Endothelial cell of umbilical vein (primary cell): ENCODE measurements around the gene PARD3B. TPM values are rescaled to one million over a fixed set of nuclear protein-coding genes. Genes with fewer than 3 reads are reported as not detected.

Experiments
- BruUV-seq: library from RNA; stranded (reverse); fragments of 400-500 nt; replicated peaks from 2 replicates; lab custom pipeline; 2021; lab: Mats Ljungman, UMichigan
- CTCF ChIA-PET: fragments of 300-600, 350-600 bp; sonication (Branson Sonifier 250); formaldehyde crosslinking; loops from one replicate; lab custom pipeline; 2021; ENCODE audit warnings: antibody characterized with exemption, inconsistent platforms; lab: Charles Lee
- POLR2A ChIA-PET: fragments of 300-600, 350-600 bp; sonication (Branson Sonifier 250); formaldehyde crosslinking; loops from one replicate; lab custom pipeline; 2021; ENCODE audit warnings: antibody characterized with exemption, inconsistent platforms; lab: Charles Lee
- DNase-seq: peaks from one replicate; pipeline ENCODE4 v3.0.0-alpha.2; 2011; ENCODE audit warnings: low read depth, low spot score
- FAIRE-seq: peaks from 2 replicates; lab custom pipeline; 2011; peaks lifted over from hg19 to GRCh38; lab: Jason Lieb, UNC
- H2AFZ ChIP-seq: 2 replicates; pipeline ENCODE4 v1.6.0; 2012; ENCODE audit warnings: low read depth, low read length, control low read depth, inconsistent platforms
- H3K27ac ChIP-seq: 2 replicates; pipeline ENCODE4 v1.5.1; 2011; ENCODE audit warnings: low read depth, mild to moderate bottlenecking, control low read depth, low read length, moderate library complexity; ENCODE audit not compliant: insufficient read depth
- H3K27me3 ChIP-seq, 2 experiments: 2 replicates each; pipeline versions ENCODE4 v1.6.0 to v1.6.1; 2011; ENCODE audit warnings: low read length in 2 of 2, mixed read lengths in 1 of 2; ENCODE audit not compliant: control insufficient read depth in 2 of 2, insufficient read depth in 2 of 2
- H3K36me3 ChIP-seq, 2 experiments: 2 replicates in 1 of 2; 3 replicates in 1 of 2; pipeline ENCODE4 v1.5.1; 2011; ENCODE audit warnings: low read length in 2 of 2, mild to moderate bottlenecking in 1 of 2, moderate library complexity in 1 of 2; ENCODE audit not compliant: control insufficient read depth in 2 of 2, insufficient read depth in 2 of 2; ENCODE audit errors: extremely low read depth in 1 of 2
- H3K4me1 ChIP-seq: 3 replicates; pipeline ENCODE4 v1.5.1; 2011; ENCODE audit warnings: mild to moderate bottlenecking, low read length; ENCODE audit not compliant: control insufficient read depth, insufficient read depth; ENCODE audit errors: extremely low read depth
- H3K4me2 ChIP-seq: 2 replicates; pipeline ENCODE4 v1.6.1; 2011; ENCODE audit warnings: low read length, control low read depth, mixed read lengths; ENCODE audit not compliant: insufficient read depth
- H3K4me3 ChIP-seq, 3 experiments: fragments of 200-600 bp in 1 of 3; sonication (generic), shearing (Covaris generic) in 1 of 3; replicated peaks in 1 of 3; 2 replicates each; pipeline ENCODE4 v1.5.1; 2011 to 2016; ENCODE audit warnings: control low read depth in 3 of 3, low read length in 3 of 3, mild to moderate bottlenecking in 2 of 3, inconsistent platforms in 1 of 3, low read depth in 1 of 3, moderate library complexity in 1 of 3; ENCODE audit not compliant: insufficient read depth in 1 of 3
- H3K79me2 ChIP-seq: 2 replicates; pipeline ENCODE4 v1.6.0; 2012; ENCODE audit warnings: low read length, inconsistent platforms; ENCODE audit not compliant: control insufficient read depth, insufficient read depth
- H3K9ac ChIP-seq: replicated peaks from 2 replicates; pipeline ENCODE3; 2011; ENCODE audit warnings: low read length, control low read depth; ENCODE audit not compliant: insufficient read depth; ENCODE audit errors: extremely low read depth
- H3K9me1 ChIP-seq: replicated peaks from 3 replicates; pipeline ENCODE4 v1.6.0; 2011; ENCODE audit warnings: mild to moderate bottlenecking, low read length; ENCODE audit not compliant: control insufficient read depth, insufficient read depth; ENCODE audit errors: extremely low read depth
- H3K9me3 ChIP-seq: replicated peaks from 2 replicates; pipeline ENCODE4 v1.5.1; 2012; ENCODE audit warnings: low read length, inconsistent platforms; ENCODE audit not compliant: control insufficient read depth, insufficient read depth
- H4K20me1 ChIP-seq: replicated peaks from 2 replicates; pipeline ENCODE3; 2011; ENCODE audit warnings: mild to moderate bottlenecking, low read length; ENCODE audit not compliant: control insufficient read depth, insufficient read depth; ENCODE audit errors: extremely low read depth
- EZH2 ChIP-seq: IDR thresholded peaks from 2 replicates; pipeline ENCODE4 v1.6.1; 2012; ENCODE audit warnings: borderline replicate concordance, low read depth, mild to moderate bottlenecking, moderate library complexity, low read length, inconsistent platforms; ENCODE audit not compliant: severe bottlenecking
- FOS ChIP-seq: IDR thresholded peaks from 2 replicates; pipeline ENCODE4 v1.6.1; 2011; ENCODE audit warnings: mild to moderate bottlenecking, low read length, moderate library complexity, borderline replicate concordance; ENCODE audit not compliant: insufficient read depth
- GATA2 ChIP-seq: IDR thresholded peaks from 2 replicates; pipeline ENCODE4 v1.7.0; 2011; ENCODE audit warnings: low read depth, mild to moderate bottlenecking, moderate library complexity, mixed read lengths, low read length; ENCODE audit not compliant: insufficient read length, insufficient read depth
- JUN ChIP-seq: IDR thresholded peaks from 2 replicates; pipeline ENCODE4 v1.6.1; 2011; ENCODE audit warnings: borderline replicate concordance, low read depth; ENCODE audit not compliant: insufficient read length, insufficient read depth
- MYC ChIP-seq: IDR thresholded peaks from one replicate; pipeline ENCODE4 v1.6.1; 2011; ENCODE audit warnings: mild to moderate bottlenecking, low read depth, low read length
- POLR2A ChIP-seq: IDR thresholded peaks from 2 replicates; pipeline ENCODE4 v1.6.1; 2012; ENCODE audit warnings: low read depth, mild to moderate bottlenecking, control low read depth, low read length
- POLR2AphosphoS5 ChIP-seq: IDR thresholded peaks from 2 replicates; pipeline ENCODE4 v1.6.1; 2012; ENCODE audit warnings: low read depth, mild to moderate bottlenecking, control low read depth, low read length, moderate library complexity; ENCODE audit not compliant: insufficient read depth
- dilution Hi-C: fragments of 300-500 bp; cut with MboI; formaldehyde crosslinking; loops from one replicate; pipeline ENCODE4 v1.15.0; 2019; ENCODE audit warnings: low sequenced_read_pairs; ENCODE audit not compliant: extremely low pct_ligation_motif_present
- intact Hi-C: fragments of 100-400 bp; cut with micrococcal nuclease; formaldehyde crosslinking; loops from one replicate; pipeline ENCODE4 v1.10.0; 2022
- polyA plus RNA-seq, 4 experiments: library from polyadenylated mRNA; depleted of rRNA in 3 of 4; stranded (reverse) in 3 of 4; unstranded in 1 of 4; fragments of >200 nt; gene quantifications; 2 replicates each; pipeline versions ENCODE4 v1.2.1 to v1.2.3, GENCODE V29; 2011 to 2012; ENCODE audit warnings: missing spikeins in 1 of 4
- total RNA-seq: library from RNA; stranded (reverse); gene quantifications from 2 replicates; pipeline ENCODE4 v1.2.3, GENCODE V29; 2021
- TF ChIP-seq, protein P1 (sequence below), 2 donors: IDR thresholded peaks; 1 replicate in 1 of 2; 2 replicates in 1 of 2; pipeline ENCODE4 v1.5.1; 2011; ENCODE audit warnings: low read length in 2 of 2, mild to moderate bottlenecking in 2 of 2, moderate library complexity in 2 of 2, control low read depth in 1 of 2, inconsistent platforms in 1 of 2, low read depth in 1 of 2; ENCODE audit not compliant: insufficient read depth in 1 of 2; ENCODE audit errors: extremely low read depth in 1 of 2
- TF ChIP-seq, protein P2 (sequence below): IDR thresholded peaks from 2 replicates; pipeline ENCODE4 v1.6.1; 2011; ENCODE audit not compliant: insufficient read depth, insufficient read length

The PARD3B gene
- total and polyA plus RNA-seq, 2 donors (not counting 3 experiments of a cell fraction or from before 2014, with no cell fraction given) = 2.2 to 30.9 TPM

DNA sequence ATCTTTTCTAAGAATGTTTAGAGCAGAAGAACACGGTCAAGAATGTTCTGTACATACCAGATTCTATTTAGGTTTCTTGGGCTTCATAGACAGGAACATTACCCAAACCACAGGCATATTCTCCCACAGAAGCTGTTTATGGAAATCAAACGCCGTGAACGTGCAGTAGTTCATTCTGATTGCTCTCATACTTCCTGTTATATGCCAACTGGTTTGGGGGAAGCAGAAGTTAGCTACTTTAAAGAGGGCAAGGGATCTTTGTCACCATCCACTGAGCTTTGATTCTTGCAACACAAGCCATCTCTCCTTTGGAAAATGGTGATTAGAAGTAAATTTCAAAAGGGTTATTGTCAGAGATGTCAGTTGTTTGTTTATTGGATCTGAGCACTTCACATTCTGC, 954.8 kb downstream of the PARD3B start:
- FAIRE-seq = no peak
- H2AFZ ChIP-seq = no peak overlapping the region
- dilution Hi-C loops = no loop called here

DNA sequence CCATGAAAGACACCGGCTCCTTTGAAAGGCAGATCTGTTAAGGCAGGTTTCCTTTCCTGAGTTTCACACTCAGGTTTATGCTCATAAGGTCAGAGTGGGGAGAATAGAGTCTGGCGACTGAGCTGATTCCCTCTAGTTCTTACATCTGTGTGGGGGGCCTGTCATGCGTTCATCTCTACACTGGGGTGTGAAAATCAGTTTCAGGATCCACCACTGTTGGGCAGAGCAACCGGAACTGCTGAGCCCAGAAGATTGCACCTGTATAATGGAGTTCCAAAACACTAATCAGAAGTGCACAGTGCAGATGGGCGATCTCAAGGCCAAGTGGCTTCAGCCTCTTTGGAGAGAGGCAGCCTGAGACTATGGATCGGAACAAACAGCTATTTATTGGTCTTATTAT, 955.7 kb downstream of the PARD3B start:
- H3K27ac ChIP-seq = no peak overlapping the region
- dilution Hi-C loops = no loop called here
- H3K36me3 ChIP-seq = no peaks in the 10 kb centered on the region
- no peaks in the 10 kb centered on the region for H3K27me3 ChIP-seq
- H3K4me2 ChIP-seq = no peak overlapping the region
- no TSS peak for BruUV-seq
- FAIRE-seq (no peak), DNase-seq (no peak)
- TF ChIP-seq JUN = no peak
- no peak for TF ChIP-seq POLR2AphosphoS5
- TF ChIP-seq POLR2A = no peak
- TF ChIP-seq, protein P1, sequence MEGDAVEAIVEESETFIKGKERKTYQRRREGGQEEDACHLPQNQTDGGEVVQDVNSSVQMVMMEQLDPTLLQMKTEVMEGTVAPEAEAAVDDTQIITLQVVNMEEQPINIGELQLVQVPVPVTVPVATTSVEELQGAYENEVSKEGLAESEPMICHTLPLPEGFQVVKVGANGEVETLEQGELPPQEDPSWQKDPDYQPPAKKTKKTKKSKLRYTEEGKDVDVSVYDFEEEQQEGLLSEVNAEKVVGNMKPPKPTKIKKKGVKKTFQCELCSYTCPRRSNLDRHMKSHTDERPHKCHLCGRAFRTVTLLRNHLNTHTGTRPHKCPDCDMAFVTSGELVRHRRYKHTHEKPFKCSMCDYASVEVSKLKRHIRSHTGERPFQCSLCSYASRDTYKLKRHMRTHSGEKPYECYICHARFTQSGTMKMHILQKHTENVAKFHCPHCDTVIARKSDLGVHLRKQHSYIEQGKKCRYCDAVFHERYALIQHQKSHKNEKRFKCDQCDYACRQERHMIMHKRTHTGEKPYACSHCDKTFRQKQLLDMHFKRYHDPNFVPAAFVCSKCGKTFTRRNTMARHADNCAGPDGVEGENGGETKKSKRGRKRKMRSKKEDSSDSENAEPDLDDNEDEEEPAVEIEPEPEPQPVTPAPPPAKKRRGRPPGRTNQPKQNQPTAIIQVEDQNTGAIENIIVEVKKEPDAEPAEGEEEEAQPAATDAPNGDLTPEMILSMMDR (IDR thresholded peaks at IDR 0.05; ENCODE audit: extremely low read depth in 1 of 2, insufficient read depth in 1 of 2, low read depth in 1 of 2, low read length in 2 of 2) = no peak
- no peak for TF ChIP-seq GATA2
- TF ChIP-seq, protein P2, sequence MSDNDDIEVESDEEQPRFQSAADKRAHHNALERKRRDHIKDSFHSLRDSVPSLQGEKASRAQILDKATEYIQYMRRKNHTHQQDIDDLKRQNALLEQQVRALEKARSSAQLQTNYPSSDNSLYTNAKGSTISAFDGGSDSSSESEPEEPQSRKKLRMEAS = no peak
- TF ChIP-seq EZH2 = no peak
- no peak for TF ChIP-seq FOS
- no peak for TF ChIP-seq MYC
- intact Hi-C loops = no loop called here
- no peaks in the 10 kb centered on the region for H4K20me1 ChIP-seq
- ChIA-PET CTCF (interaction anchor here (0.8 kb wide), 1 partner anchor 404 kb away, joined by 3 read pairs; no protein-coding TSS in a partner anchor), POLR2A (no interaction called here)
- no peaks in the 10 kb centered on the region for H3K9me3 ChIP-seq
- no peak overlapping the region for H3K4me3 ChIP-seq
- no peaks in the 10 kb centered on the region for H3K9me1 ChIP-seq
- no peak overlapping the region for H2AFZ ChIP-seq
- no peaks in the 10 kb centered on the region for H3K4me1 ChIP-seq
- H3K79me2 ChIP-seq = no peaks in the 10 kb centered on the region
- H3K9ac ChIP-seq = no peak overlapping the region

More for the DNA sequence above, 954.8 kb downstream of the PARD3B start:
- Histone ChIP-seq H3K9me1 (no peaks in the 10 kb centered on the region), H3K27me3 (no peaks in the 10 kb centered on the region), H3K36me3 (no peaks in the 10 kb centered on the region), H3K4me3 (no peak overlapping the region), H4K20me1 (no peaks in the 10 kb centered on the region), H3K9me3 (no peaks in the 10 kb centered on the region), H3K4me2 (no peak overlapping the region), H3K27ac (no peak overlapping the region), H3K4me1 (no peaks in the 10 kb centered on the region), H3K79me2 (no peaks in the 10 kb centered on the region), H3K9ac (no peak overlapping the region)
- no peak for DNase-seq
- POLR2A ChIA-PET = no interaction called here
- TF ChIP-seq MYC = no peak
- TF ChIP-seq GATA2 = no peak
- TF ChIP-seq POLR2AphosphoS5 = no peak
- TF ChIP-seq POLR2A = no peak
- CTCF ChIA-PET = interaction anchor here (0.7 kb wide), 1 partner anchor 13 kb away, joined by 3 read pairs; no protein-coding TSS in a partner anchor
- BruUV-seq = no TSS peak
- intact Hi-C loops = no loop called here
